Spleen (tissue), 7 donors: ENCODE results near the gene CECR2.
"Not testable (repeated sequence)": the region's sequence is repeated elsewhere in the genome, so short reads cannot be mapped to it uniquely, and the experiment has no call there.

Source experiments
- CTCF ChIP-seq, 11 experiments: fragments of 200-600 bp in 7 of 11; fragments of 450-650 bp in 4 of 11; sonication (generic) in 4 of 11; IDR thresholded peaks in 8 of 11; conservative IDR thresholded peaks in 3 of 11; 1 replicate in 7 of 11; 2 replicates in 4 of 11; pipeline versions ENCODE4 v1.4.0 to v1.8.0; 2016 to 2021; ENCODE audit warnings: antibody characterized with exemption in 11 of 11, inconsistent platforms in 4 of 11, mild to moderate bottlenecking in 1 of 11
- POLR2A ChIP-seq, 3 donors: fragments of 450-650 bp; IDR thresholded peaks; one replicate each; pipeline ENCODE4 v1.5.1; 2017; ENCODE audit warnings: antibody characterized with exemption in 3 of 3, mild to moderate bottlenecking in 1 of 3
- POLR2AphosphoS5 ChIP-seq, 3 donors: sonication (generic); formaldehyde crosslinking; IDR thresholded peaks; one replicate each; pipeline ENCODE4 v1.5.1; 2017; ENCODE audit warnings: antibody characterized with exemption in 3 of 3
- donor health status: DM: no; HTN: no; CAD: no; lungs with moderate emphysema.
- donor health status: DM: no; HTN: no; CAD: no.
- donor health status: DM: no; HTN: no; CAD: no.

GRCh38 chr22:17566016-17566687 lies 196.9 kb downstream of the CECR2 start:
- not testable (repeated sequence) for TF ChIP-seq POLR2AphosphoS5 (IDR thresholded peaks at IDR 0.05); POLR2A (IDR thresholded peaks at IDR 0.05); CTCF (IDR thresholded peaks at IDR 0.05 in 8 of 11, conservative IDR thresholded peaks at IDR 0.05 in 3 of 11)
